K562 (cell line): ENCODE data around the gene ANKRD45. TPM values are rescaled to one million over a fixed set of nuclear protein-coding genes. Genes with fewer than 3 reads are reported as not detected.
A peak's percentile ranks its signal among the peaks of the same experiment; 100 is the strongest.

Experiments used
- ATAC-seq: fragments of 200-7000 bp; cut with Tn5 transposase; 3 replicates; pipeline ENCODE4 v1.9.1; 2020; ENCODE audit warnings: moderate library complexity
- BruUV-seq: library from RNA; stranded (reverse); fragments of 400-500 nt; replicated peaks from 2 replicates; lab custom pipeline; 2021; lab: Mats Ljungman, UMichigan
- CTCF ChIA-PET: fragments of 300-600 bp; formaldehyde crosslinking; extraction: SDS; loops from one replicate; lab custom pipeline; 2021; ENCODE audit warnings: low intra/inter-chr PET ratio; lab: Yijun Ruan, JAX
- POLR2A ChIA-PET: fragments of 300-600, 350-650 bp; sonication (Branson Sonifier 250); formaldehyde crosslinking; extraction: SDS; loops from one replicate; lab custom pipeline; 2021; ENCODE audit warnings: antibody characterized with exemption, inconsistent platforms; lab: Yijun Ruan, JAX
- DNase-seq, 4 experiments: peaks; one replicate each; pipeline versions ENCODE4 v3.0.0 to v3.0.0-alpha.2; 2011 to 2018; ENCODE audit warnings: low spot score in 3 of 4, mixed read lengths in 3 of 4; ENCODE audit errors: extremely low read depth in 1 of 4
- FAIRE-seq: peaks from 2 replicates; lab custom pipeline; 2011; peaks lifted over from hg19 to GRCh38; lab: Jason Lieb, UNC
- H2AFZ ChIP-seq: 2 replicates; pipeline ENCODE4 v1.6.0; 2011; ENCODE audit warnings: low read depth, low read length, control low read depth, inconsistent platforms
- H3K27ac ChIP-seq: fragments of 200-600 bp; 3 replicates; pipeline ENCODE4 v1.8.0; 2011; ENCODE audit warnings: low read depth, mild to moderate bottlenecking, control low read depth, inconsistent platforms, low read length, moderate library complexity, mixed read lengths; ENCODE audit errors: extremely low read depth
- H3K27me3 ChIP-seq, 2 experiments: fragments of 300-600 bp in 1 of 2; 2 replicates in 1 of 2; 3 replicates in 1 of 2; pipeline versions ENCODE4 v1.6.0 to v1.8.0; 2011; ENCODE audit warnings: inconsistent platforms in 2 of 2, low read length in 2 of 2, mild to moderate bottlenecking in 1 of 2, mixed read lengths in 1 of 2, moderate library complexity in 1 of 2; ENCODE audit not compliant: control insufficient read depth in 2 of 2, insufficient read depth in 2 of 2
- H3K36me3 ChIP-seq: fragments of 300-600 bp; 3 replicates; pipeline ENCODE4 v1.8.0; 2011; ENCODE audit warnings: mild to moderate bottlenecking, low read length, inconsistent platforms; ENCODE audit not compliant: control insufficient read depth, insufficient read depth
- H3K4me1 ChIP-seq, 2 experiments: fragments of 200-600 bp in 1 of 2; replicated peaks in 1 of 2; 2 replicates in 1 of 2; 3 replicates in 1 of 2; pipeline versions ENCODE4 v1.5.1 to v1.8.0; 2011; ENCODE audit warnings: inconsistent platforms in 2 of 2, low read length in 2 of 2, mild to moderate bottlenecking in 1 of 2, mixed read lengths in 1 of 2, moderate library complexity in 1 of 2; ENCODE audit not compliant: control insufficient read depth in 2 of 2, insufficient read depth in 2 of 2
- H3K4me2 ChIP-seq: 2 replicates; pipeline ENCODE4 v1.6.1; 2011; ENCODE audit warnings: low read length, control low read depth, inconsistent platforms, mixed read lengths; ENCODE audit not compliant: insufficient read depth
- H3K4me3 ChIP-seq: fragments of 200-600 bp; sonication (generic), shearing (Covaris generic); 2 replicates; pipeline ENCODE4 v1.5.1; 2016; ENCODE audit warnings: control low read depth, inconsistent platforms
- H3K79me2 ChIP-seq: fragments of 200-600 bp; 3 replicates; pipeline ENCODE4 v1.8.0; 2011; ENCODE audit warnings: low read length, inconsistent platforms; ENCODE audit not compliant: control insufficient read depth, insufficient read depth
- H3K9ac ChIP-seq, 2 experiments: 2 replicates each; pipeline versions ENCODE4 v1.6.0 to v1.6.1; 2011; ENCODE audit warnings: low read depth in 2 of 2, low read length in 2 of 2, control low read depth in 1 of 2, inconsistent platforms in 1 of 2, mild to moderate bottlenecking in 1 of 2, mixed read lengths in 1 of 2; ENCODE audit not compliant: insufficient read depth in 1 of 2
- H3K9me1 ChIP-seq: one replicate; pipeline ENCODE4 v1.6.0; 2011; ENCODE audit warnings: inconsistent platforms, mild to moderate bottlenecking, low read length, moderate library complexity; ENCODE audit not compliant: control insufficient read depth, insufficient read depth
- H3K9me3 ChIP-seq: replicated peaks from 2 replicates; pipeline ENCODE4 v1.5.1; 2011; ENCODE audit warnings: low read depth, low read length, inconsistent platforms; ENCODE audit not compliant: control insufficient read depth, insufficient read depth
- H4K20me1 ChIP-seq: replicated peaks from 2 replicates; pipeline ENCODE4 v1.6.1; 2011; ENCODE audit warnings: low read length, inconsistent platforms, mixed read lengths; ENCODE audit not compliant: control insufficient read depth, insufficient read depth
- GABPA ChIP-seq: fragments of 200-800 bp; sonication (Bioruptor generic); conservative IDR thresholded peaks from 2 replicates; pipeline ENCODE4 v1.6.1; 2016; ENCODE audit warnings: low read depth, missing genetic modification characterization, missing compliant biosample characterization
- HNRNPH1 ChIP-seq: fragments of 200-400 bp; formaldehyde crosslinking; optimal IDR thresholded peaks from 2 replicates; pipeline ENCODE3; 2017; ENCODE audit warnings: low read depth, mild to moderate bottlenecking, low read length, moderate library complexity
- MAFK ChIP-seq: IDR thresholded peaks from 2 replicates; pipeline ENCODE4 v1.6.1; 2011; ENCODE audit warnings: low read length, improper control_type of control experiment
- NR2C1 ChIP-seq, 2 experiments: fragments of 450-650 bp; IDR thresholded peaks; 2 replicates each; pipeline ENCODE4 v1.6.1; 2017; ENCODE audit warnings: mild to moderate bottlenecking in 2 of 2, antibody characterized with exemption in 1 of 2, inconsistent platforms in 1 of 2, missing compliant biosample characterization in 1 of 2, missing genetic modification characterization in 1 of 2
- POLR2H ChIP-seq: IDR thresholded peaks from 2 replicates; pipeline ENCODE4 v1.6.1; 2016; ENCODE audit warnings: missing genetic modification characterization, low read depth, mild to moderate bottlenecking, control low read depth, missing compliant biosample characterization, moderate library complexity
- RAD21 ChIP-seq, 2 experiments: fragments of 250-450 bp in 1 of 2; fragments of 450-650 bp in 1 of 2; sonication (Bioruptor Pico) in 1 of 2; formaldehyde crosslinking in 1 of 2; IDR thresholded peaks in 1 of 2; conservative IDR thresholded peaks in 1 of 2; 2 replicates each; pipeline versions ENCODE4 v1.4.0 to v1.8.0; 2020 to 2022; ENCODE audit warnings: mild to moderate bottlenecking in 2 of 2, moderate library complexity in 1 of 2
- RBFOX2 ChIP-seq: fragments of 200-400 bp; formaldehyde crosslinking; IDR thresholded peaks from 2 replicates; pipeline ENCODE4 v1.6.1; 2017; ENCODE audit warnings: low read depth, mild to moderate bottlenecking, low read length, moderate library complexity
- STAT5B ChIP-seq: fragments of 250-450 bp; sonication (Bioruptor Pico); IDR thresholded peaks from 2 replicates; pipeline ENCODE4 v1.8.0; 2021; ENCODE audit warnings: mild to moderate bottlenecking, inconsistent platforms
- WGBS: fragments of 100-300 bp; shearing (Covaris generic); methylation state at CpG from one replicate; pipeline ENCODE4 v1.1.6; 2016; ENCODE audit warnings: low coverage, mixed read lengths; ENCODE audit not compliant: insufficient coverage; ENCODE audit errors: missing lambda C conversion rate; 5-methylcytosine and 5-hydroxymethylcytosine counted together
- in situ Hi-C: fragments of 300-500 bp; cut with MboI; formaldehyde crosslinking; loops from 4 replicates; pipeline ENCODE4 v1.15.0; 2018; ENCODE audit warnings: inconsistent platforms, mixed read lengths
- intact Hi-C: fragments of 100-400 bp; cut with micrococcal nuclease; formaldehyde crosslinking; loops from 2 replicates; pipeline ENCODE4 v1.14.2; 2022
- polyA plus RNA-seq, 8 experiments: library from polyadenylated mRNA; depleted of rRNA in 4 of 8; stranded (reverse) in 5 of 8; unstranded in 3 of 8; fragments of >200 nt; fragmentation: Nextera tagmentation in 2 of 8; fragmentation: Illumina TruSeq in 1 of 8; extraction: Ambion mirVana in 2 of 8; extraction: Trizol in 1 of 8; gene quantifications; 2 replicates each; pipeline versions ENCODE4 v1.2.1 to v1.2.3, GENCODE V29; 2011 to 2014; ENCODE audit warnings: inconsistent platforms in 1 of 8, missing spikeins in 1 of 8
- total RNA-seq, 7 experiments: library from RNA; depleted of rRNA in 6 of 7; stranded (reverse); fragments of >200 nt in 6 of 7; fragmentation: Illumina TruSeq in 2 of 7; extraction: Trizol in 2 of 7; gene quantifications; 2 replicates each; pipeline versions ENCODE4 v1.2.1 to v1.2.3, GENCODE V29; 2011 to 2021; ENCODE audit warnings: low replicate concordance in 1 of 7
- TF ChIP-seq, protein P1 (sequence below): sonication (generic); formaldehyde crosslinking; IDR thresholded peaks from 2 replicates; pipeline ENCODE4 v1.8.0; 2023; ENCODE audit warnings: missing genetic modification reagents, mild to moderate bottlenecking, borderline replicate concordance
- TF ChIP-seq, protein P2 (sequence below): fragments of 450-650 bp; formaldehyde crosslinking; IDR thresholded peaks from 2 replicates; pipeline ENCODE4 v1.4.0; 2022; ENCODE audit warnings: missing genetic modification characterization

ANKRD45 gene
- total and polyA plus RNA-seq, 9 of the 15 experiments (the other 6 are each of a cell fraction or from before 2014, with no cell fraction given) = 0.10 to 0.30 (median 0.11) TPM; not detected in 2

DNA sequence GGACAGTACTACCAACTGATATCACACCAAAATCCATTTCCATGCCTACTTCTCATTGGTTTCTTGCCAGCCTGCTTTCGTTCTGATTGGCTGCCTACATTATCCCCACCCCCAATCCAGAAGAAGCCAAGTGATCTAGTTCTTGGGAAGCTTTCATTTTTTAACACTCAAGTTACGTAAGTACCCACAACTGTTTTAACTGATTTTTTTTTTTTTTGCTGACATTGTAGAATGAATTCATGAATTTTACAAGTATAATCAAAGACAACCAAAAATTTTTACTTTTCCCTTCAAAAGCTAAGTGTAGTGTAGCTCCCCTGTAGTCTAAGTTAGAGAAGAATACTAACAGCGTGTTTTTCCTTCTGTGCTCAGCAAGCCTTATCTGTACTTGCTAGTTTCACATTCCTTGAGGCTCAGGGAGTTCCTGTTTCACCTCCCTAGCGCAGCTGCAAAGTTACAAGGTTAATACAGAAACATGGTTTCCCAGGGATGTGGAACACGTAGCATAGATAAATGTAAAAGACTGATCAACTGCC is 66.5 kb downstream of the ANKRD45 start, which contains the start of gene SLC9C2:
SLC9C2 (minus strand) TSS at position 17 of the 536 bp plus-strand sequence. CDS start 1,296 bp downstream, outside the sequence.
- H3K27me3 ChIP-seq = no peaks in the 10 kb centered on the region
- WGBS = 18% methylated on average over 5 of the region's 5 CpGs
- BruUV-seq = no TSS peak
- peak; percentile 74 for FAIRE-seq
- no peaks in the 10 kb centered on the region for H3K36me3 ChIP-seq
- DNase-seq = peak in 2 of 4 experiments; percentile 63 to 72
- peak within 1 kb of the TSS; percentile 66 for H3K4me2 ChIP-seq
- H3K9me3 ChIP-seq = no peaks in the 10 kb centered on the region
- H3K27ac ChIP-seq = peak within 1 kb of the TSS; percentile 57; the same call in 2 of the 3 replicates
- POLR2A ChIA-PET = interaction anchor here (0.6 to 1.6 kb wide), 6 partner anchors 13 to 221 kb away, joined by 3 to 5 read pairs (median 4); no protein-coding TSS in a partner anchor
- intact Hi-C loops = no loop called here
- peak within 1 kb of the TSS; percentile 96 for H2AFZ ChIP-seq
- in situ Hi-C loops = no loop called here
- H3K4me3 ChIP-seq = no peak within 1 kb of the TSS; the same call in 1 of the 2 replicates
- CTCF ChIA-PET = interaction anchor here (0.7 kb wide), 1 partner anchor 223 kb away, joined by 3 read pairs; no protein-coding TSS in a partner anchor
- no peaks in the 10 kb centered on the region for H4K20me1 ChIP-seq
- H3K4me1 ChIP-seq = peaks cover 0 to 10% of the 10 kb centered on the region in 2 experiments; a peak in 2 of 5 replicates
- no peaks in the 10 kb centered on the region for H3K9me1 ChIP-seq
- H3K79me2 ChIP-seq = no peaks in the 10 kb centered on the region
- H3K9ac ChIP-seq = no peak within 1 kb of the TSS
- ATAC-seq = peak; percentile 72
- TF ChIP-seq POLR2H (peak; percentile 61), MAFK (peak; percentile 84), RAD21 (CRISPR knock-in tag; conservative IDR thresholded peaks at IDR 0.05 in 1 of 2, IDR thresholded peaks at IDR 0.05 in 1 of 2) (0 out of 4 replicates have a peak, but pooled peaks of 1 of the 2 experiments have one; percentile 10), GABPA (tag) (peak; percentile 18; the same call in 1 of the 2 replicates), RBFOX2 (no peak), HNRNPH1 (no peak), STAT5B (CRISPR knock-in tag) (no peak), NR2C1 (IDR thresholded peaks at IDR 0.05) (0 out of 2 replicates have a peak, but pooled peaks have one; percentile 17), NR2C1 (tag; IDR thresholded peaks at IDR 0.05) (no peak)
- TF ChIP-seq, protein P1, sequence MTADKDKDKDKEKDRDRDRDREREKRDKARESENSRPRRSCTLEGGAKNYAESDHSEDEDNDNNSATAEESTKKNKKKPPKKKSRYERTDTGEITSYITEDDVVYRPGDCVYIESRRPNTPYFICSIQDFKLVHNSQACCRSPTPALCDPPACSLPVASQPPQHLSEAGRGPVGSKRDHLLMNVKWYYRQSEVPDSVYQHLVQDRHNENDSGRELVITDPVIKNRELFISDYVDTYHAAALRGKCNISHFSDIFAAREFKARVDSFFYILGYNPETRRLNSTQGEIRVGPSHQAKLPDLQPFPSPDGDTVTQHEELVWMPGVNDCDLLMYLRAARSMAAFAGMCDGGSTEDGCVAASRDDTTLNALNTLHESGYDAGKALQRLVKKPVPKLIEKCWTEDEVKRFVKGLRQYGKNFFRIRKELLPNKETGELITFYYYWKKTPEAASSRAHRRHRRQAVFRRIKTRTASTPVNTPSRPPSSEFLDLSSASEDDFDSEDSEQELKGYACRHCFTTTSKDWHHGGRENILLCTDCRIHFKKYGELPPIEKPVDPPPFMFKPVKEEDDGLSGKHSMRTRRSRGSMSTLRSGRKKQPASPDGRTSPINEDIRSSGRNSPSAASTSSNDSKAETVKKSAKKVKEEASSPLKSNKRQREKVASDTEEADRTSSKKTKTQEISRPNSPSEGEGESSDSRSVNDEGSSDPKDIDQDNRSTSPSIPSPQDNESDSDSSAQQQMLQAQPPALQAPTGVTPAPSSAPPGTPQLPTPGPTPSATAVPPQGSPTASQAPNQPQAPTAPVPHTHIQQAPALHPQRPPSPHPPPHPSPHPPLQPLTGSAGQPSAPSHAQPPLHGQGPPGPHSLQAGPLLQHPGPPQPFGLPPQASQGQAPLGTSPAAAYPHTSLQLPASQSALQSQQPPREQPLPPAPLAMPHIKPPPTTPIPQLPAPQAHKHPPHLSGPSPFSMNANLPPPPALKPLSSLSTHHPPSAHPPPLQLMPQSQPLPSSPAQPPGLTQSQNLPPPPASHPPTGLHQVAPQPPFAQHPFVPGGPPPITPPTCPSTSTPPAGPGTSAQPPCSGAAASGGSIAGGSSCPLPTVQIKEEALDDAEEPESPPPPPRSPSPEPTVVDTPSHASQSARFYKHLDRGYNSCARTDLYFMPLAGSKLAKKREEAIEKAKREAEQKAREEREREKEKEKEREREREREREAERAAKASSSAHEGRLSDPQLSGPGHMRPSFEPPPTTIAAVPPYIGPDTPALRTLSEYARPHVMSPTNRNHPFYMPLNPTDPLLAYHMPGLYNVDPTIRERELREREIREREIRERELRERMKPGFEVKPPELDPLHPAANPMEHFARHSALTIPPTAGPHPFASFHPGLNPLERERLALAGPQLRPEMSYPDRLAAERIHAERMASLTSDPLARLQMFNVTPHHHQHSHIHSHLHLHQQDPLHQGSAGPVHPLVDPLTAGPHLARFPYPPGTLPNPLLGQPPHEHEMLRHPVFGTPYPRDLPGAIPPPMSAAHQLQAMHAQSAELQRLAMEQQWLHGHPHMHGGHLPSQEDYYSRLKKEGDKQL (CRISPR knock-in tag) = no peak
- TF ChIP-seq, protein P2, sequence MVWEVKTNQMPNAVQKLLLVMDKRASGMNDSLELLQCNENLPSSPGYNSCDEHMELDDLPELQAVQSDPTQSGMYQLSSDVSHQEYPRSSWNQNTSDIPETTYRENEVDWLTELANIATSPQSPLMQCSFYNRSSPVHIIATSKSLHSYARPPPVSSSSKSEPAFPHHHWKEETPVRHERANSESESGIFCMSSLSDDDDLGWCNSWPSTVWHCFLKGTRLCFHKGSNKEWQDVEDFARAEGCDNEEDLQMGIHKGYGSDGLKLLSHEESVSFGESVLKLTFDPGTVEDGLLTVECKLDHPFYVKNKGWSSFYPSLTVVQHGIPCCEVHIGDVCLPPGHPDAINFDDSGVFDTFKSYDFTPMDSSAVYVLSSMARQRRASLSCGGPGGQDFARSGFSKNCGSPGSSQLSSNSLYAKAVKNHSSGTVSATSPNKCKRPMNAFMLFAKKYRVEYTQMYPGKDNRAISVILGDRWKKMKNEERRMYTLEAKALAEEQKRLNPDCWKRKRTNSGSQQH (CRISPR knock-in tag) = no peak
